ENCODE data around the gene USP24.

The USP24 gene

DNA sequence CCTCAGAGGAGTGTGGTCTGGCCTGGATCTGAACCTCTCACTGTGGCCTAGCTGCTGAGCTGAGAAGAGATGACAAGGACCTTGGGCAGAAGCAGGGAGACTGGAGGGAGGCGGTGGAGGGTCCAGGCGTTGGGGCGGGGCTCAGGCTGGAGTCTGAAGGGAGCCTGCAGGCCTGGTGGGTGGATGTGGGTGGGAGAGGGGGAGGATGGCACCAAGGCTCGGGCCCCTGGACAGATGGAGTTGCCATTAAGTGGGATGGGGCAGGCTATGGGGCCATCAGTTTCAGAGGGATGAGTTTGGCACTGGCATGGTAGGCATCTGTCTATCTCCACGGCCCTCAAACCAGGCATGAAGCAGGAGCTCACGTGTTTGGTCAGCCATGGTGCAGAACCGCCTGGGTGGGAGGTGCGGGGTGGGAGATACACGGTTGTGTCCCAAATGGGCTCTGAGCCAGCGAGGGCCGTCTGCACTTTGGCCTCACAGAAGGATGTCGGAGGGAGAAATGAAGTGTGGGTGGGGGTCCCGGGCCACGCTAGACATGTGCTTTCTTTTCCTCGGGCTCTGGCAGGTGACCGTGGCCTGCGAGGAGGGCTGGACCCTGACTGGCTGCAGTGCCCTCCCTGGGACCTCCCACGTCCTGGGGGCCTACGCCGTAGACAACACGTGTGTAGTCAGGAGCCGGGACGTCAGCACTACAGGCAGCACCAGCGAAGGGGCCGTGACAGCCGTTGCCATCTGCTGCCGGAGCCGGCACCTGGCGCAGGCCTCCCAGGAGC is 152.2 kb downstream of the USP24 start:
- no peak for DNase-seq

DNA sequence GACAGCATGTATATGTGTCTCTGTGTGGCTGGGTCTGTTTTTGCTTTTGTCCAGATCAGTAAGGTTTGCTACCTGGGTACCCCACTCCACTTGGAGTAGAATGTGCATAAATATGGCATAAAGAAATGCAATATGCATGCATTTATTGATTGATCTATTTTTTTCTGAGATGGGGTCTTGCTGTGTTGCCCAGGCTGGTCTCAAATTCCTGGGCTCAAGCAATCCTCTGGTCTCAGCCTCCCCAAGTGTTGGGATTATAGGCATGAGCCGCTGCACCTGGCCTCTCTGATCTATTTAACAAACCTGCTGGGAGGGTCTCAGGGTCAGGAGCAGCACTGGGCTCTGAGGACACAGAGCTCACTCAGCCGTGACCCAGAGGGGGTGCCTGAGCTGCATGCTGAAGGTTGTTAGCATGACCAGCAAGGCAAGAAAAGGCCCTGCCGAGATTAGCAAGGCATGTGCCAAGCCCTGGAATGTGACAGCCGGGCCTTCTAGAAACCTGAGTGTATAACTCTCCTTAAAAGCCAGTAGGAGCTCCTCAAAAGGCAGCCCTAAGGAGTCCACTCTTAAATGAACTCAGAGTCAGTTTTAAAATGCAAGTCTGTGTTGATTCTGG is 153.3 kb downstream of the USP24 start:
- DNase-seq: no peak

DNA sequence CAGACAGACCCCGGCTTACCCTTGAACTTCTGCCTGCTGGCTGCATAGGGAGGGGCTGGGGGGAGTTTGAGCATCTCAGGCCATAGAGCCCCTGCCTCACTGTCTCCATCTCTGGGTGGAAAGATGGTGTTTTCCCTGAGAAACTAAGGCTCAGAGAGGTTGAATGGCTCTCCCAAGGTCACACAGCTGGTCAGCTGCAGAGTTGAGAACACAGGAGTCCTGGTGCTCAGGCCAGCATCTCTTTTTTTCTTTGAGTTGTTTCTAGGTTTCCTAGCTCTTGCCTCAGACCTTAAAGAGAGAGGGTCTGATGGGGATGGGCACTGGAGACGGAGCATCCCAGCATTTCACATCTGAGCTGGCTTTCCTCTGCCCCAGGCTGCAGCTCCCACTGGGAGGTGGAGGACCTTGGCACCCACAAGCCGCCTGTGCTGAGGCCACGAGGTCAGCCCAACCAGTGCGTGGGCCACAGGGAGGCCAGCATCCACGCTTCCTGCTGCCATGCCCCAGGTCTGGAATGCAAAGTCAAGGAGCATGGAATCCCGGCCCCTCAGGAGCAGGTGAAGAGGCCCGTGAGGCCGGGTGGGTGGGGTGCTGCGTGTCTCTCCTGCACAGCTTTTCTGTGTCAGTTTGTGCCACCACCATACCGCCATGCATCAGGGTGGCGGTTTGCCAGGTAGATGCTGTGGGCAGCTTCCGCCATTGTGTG is 154.0 kb downstream of the USP24 start:
- DNase-seq: no peak

DNA sequence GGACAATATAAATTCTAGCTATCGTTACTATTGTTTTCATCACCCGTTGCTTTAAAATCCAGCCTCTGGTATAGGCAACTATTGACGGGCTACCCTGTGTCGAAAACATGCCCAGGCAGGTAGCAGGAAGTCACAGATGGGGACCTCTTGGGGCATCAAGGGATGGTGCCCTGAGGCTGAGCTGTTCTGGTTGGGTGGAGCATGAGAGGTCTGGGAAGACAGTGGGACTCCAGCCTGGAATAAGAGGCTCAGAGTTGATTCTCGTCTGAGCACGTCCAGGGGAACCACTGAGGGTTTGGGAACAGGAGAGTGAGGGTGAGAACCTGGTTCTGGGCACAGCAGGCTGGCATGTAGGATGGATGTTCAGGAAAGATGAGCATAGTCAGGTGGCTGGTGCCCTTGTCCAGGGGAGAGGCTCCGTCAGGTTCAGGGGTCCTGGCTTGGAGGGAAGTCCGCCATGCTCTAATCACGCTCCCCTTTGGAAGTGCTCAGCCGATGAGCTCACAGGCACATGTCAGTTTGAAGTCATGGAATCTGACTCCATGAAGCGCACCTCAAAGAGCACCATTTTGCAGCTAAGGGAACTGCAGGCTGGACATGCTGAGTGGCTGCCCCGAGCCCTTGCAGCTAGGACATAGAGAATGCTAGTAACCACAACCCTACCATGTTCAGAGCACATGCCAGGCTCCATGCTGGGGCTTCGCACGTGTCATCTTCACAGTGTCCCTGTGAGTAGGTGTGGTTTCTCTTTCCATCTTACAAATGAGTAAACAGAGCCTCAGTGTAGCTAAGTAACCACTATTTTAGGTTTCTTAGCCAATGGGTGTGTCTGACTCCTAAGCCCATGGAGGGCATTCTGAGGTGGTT is 154.8 kb downstream of the USP24 start:
- no peak for DNase-seq

DNA sequence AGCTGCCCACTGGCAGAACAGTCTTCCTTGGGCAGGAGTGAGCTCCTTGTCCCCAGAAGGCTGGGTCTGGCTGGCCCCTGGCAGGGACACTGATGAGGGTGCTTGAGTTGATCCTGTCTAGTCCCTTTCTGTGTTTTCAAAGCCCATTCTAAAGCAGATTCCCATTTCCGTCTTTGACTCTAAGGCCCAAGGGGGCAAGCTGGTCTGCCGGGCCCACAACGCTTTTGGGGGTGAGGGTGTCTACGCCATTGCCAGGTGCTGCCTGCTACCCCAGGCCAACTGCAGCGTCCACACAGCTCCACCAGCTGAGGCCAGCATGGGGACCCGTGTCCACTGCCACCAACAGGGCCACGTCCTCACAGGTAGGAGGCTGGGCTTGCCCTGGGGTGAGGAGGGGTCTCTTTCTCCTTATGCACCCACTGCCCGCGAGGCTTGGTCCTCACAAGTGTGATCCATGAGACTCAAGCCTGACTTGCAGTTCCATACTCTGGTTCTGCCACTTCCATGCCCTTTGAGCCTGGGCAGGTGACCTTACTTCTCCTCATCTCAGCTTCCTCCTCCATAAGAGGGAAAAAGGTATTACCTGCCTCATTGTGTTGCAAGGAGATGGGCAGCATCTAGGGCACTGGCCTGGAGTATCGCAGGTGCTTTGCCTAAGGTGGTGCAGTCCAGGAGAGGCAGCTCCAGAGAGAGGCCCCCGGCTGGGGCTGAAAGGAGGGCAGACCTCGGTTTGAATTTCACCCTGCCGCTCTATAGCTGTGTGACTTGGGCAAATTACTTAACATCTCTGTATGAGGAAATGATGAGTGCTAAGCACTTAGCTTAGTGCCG is 155.6 kb downstream of the USP24 start:
- no peak for DNase-seq

DNA sequence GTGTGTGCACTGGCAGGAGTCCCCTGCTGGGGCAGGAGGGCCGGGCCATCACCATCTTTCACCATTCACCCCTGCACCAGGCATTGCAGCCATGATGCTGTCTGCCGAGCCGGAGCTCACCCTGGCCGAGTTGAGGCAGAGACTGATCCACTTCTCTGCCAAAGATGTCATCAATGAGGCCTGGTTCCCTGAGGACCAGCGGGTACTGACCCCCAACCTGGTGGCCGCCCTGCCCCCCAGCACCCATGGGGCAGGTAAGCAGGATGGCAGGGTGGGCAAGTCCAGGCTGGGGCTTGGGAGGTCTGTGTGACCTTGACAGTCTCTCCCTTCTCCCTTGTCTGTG is 157.2 kb downstream of the USP24 start:
- no peak for DNase-seq

DNA sequence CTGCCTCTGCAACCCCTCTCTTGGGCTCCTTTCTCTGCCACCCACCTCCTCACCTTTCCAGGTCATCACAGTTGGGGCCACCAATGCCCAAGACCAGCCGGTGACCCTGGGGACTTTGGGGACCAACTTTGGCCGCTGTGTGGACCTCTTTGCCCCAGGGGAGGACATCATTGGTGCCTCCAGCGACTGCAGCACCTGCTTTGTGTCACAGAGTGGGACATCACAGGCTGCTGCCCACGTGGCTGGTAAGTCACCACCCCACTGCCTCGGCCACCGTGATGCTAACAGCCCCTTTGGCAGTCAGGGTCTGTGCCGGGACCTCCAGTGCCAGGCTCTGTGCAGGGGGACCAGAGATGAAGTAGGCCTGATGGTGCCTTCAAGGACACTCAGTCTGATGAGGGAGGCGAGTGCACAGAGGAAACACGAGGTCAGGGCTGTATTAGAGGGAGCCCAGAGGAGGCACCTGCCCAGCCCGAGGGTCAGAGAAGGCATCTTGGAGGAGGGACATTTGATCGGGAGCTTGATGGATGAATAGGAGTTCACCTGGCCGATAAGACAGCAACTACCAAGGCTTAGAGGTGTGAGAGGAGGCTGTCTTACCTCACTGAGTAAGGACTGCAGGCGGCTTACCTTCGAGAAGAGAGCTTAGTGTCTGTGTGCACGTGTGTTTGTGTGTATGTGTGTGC is 157.8 kb downstream of the USP24 start:
- no peak for DNase-seq

DNA sequence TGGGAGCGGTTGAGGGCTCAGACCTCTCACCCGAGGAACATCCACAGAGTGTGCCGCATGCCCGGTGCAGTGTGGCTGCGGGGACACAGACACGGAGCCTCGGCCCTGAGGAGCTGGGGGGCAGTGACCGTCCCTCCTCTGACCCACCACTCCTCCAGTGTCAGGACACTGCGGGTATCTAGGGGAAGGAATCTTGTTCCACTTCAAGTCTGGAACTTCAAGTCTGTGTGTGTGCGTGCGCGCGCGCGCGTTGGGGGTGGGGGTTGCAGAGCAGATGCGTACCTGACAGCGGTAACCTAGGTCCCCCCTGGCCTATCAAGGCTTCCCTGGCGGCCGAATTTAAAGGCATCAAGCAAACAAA is 158.6 kb downstream of the USP24 start:
- DNase-seq: no peak

DNA sequence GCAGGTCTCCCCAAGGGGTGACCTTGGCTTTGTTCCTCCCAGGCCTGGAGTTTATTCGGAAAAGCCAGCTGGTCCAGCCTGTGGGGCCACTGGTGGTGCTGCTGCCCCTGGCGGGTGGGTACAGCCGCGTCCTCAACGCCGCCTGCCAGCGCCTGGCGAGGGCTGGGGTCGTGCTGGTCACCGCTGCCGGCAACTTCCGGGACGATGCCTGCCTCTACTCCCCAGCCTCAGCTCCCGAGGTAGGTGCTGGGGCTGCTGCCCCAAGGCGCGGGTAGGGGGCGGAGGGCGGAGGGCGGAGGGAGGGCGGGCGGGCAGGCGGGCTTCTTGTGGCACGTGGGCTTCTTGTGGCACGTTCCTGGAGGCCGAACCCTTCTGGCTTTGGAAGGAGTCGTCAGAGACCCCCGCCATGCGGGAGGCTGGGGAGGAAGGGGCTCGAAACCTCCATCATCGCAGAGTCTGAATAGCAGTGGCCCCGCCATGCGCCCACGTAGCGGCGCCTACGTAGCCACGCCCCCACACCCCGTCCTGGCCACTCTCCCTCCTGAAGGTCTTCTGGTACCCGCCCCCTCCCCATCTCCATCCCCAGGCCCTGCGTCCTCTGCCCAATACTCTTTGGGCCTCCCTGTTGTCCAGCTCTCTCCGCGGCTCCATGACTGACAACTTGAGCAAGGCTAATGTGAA is 159.1 kb downstream of the USP24 start:
- no peak for DNase-seq

DNA sequence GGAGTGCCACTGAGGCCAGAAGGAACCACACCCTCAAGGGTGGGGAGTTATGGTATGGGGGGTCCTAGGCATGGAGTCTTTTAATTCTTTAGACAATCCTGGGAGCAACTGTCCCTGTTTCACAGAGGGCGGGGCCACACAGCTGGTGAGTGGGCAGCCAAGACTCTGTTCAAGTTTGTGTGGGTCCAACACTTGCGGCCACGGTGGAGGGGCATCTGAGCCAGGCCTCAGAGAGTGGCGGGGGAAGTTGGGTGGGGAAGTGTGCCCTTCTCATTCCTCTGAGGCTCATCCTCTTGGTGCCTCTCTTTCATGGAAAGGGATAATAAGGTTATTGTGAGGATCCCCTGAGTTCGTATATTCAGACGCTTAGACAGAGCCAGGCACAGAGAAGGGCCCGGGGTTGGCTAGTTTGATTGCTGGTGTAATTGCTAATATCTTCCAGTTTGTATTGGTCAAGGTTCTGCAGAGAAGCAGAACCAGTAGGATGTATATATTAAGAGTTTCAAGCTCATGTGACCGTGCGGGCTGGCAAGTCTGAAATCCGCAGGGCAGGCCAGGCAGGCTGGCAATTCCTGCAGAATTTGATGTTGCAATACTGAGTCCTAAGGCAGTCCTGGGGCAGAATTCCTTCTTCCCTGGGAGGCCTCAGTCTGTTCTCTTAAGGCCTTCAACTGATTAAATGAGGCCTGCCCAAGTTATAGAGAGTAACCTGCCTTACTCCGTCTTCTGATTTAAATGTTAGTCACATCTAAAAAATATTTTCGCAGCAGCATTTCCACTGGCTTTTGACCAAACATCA is 159.9 kb downstream of the USP24 start:
- no peak for DNase-seq

DNA sequence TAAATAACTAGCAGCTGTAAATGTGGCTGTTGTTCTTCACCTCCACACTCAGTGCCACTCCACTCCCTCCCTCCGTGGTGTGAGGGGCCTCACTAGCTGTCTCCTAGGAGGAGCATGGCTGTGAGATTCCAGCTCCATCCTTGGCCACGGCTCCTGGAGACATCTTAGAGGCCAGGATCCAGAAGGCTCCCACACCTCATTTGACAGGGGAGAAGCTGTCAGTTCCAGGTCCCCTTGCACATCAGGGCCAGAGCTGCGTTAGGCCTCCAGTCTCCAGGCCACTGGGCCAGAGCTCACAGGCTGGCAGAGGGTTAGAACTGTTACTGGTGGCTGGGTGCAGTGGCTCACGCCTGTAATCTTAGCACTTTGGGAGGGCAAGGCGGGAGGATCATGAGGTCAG is 160.8 kb downstream of the USP24 start:
- no peak for DNase-seq

DNA sequence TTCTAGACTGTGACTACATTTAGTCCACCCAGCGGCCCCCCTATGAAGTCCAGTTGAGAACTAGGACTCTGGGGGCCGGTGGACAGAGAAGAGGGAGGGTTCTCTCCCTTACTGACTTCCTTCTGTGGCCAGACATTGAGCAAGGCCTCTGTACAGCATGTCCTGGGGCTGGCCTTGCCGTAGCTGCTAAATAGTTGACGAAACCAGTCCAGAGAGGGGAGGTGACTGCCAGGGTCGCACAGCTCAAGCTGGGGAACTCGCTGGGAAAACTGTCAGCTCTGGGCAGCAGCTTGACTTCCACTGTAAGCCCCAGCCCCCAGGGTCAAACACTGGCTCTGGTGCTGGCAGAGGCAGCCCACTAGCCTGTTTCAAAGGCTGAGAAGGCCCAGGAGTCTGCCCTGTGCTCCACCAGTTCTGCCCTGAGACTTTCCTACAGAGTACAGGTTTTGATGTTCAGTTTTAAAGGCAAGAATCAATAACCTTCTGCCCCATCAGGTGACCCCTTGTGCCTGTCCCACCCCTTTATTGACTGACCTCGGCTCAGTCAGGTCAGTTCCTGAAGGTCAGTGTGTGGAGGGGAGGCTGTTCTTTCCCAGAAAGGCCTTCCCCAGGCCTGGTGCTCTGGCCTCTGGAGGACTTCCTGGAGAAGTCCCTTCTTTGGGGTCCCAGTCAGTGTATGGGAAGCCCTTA is 161.8 kb downstream of the USP24 start:
- no peak for DNase-seq

DNA sequence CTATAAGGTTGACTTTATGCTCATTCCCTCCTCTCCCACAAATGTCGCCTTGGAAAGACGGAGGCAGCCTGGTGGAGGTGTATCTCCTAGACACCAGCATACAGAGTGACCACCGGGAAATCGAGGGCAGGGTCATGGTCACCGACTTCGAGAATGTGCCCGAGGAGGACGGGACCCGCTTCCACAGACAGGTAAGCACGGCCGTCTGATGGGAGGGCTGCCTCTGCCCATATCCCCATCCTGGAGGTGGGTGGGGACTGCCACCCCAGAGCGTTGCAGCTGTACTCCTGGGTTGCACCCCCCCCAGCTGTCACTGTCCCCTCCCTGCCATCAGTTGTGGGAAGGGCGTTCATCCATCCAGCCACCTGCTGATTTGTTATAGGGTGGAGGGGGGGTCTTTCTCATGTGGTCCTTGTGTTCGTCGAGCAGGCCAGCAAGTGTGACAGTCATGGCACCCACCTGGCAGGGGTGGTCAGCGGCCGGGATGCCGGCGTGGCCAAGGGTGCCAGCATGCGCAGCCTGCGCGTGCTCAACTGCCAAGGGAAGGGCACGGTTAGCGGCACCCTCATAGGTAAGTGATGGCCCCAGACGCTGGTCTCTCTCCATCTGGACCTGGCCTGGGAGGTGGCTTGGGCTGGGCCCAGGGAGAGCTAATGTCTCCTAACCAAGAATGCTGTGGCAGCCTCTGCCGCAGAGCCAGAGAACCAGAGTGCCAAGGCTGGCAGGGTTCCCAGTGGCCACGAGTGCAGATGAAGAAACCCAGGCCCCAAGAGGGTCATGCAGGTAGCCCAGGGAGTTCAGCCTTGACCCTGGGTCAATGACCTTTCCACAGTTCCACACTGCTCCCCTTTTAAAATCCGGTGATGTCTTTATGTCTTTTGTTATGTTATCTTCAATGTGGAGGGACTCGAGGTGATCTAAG is 162.7 kb downstream of the USP24 start:
- DNase-seq: no peak

DNA sequence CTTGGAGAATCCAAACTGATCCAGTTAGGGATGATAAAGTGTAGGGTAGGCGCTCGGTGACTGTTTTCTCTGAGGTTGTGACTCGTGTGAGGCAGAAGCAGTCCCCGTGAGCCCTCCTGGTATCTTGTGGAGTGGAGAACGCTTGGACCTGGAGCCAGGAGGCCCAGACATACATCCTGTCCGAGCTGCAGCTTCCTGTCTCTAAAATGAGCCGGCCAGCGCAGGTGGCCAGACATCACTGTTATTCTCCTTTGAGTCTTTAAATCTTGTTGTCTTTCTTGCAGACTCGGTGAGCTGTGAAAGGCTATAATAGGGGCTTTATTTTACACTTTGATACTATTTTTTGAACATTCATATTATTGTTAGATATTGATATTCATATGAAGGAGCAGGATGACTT is 163.5 kb downstream of the USP24 start:
- no peak for DNase-seq

DNA sequence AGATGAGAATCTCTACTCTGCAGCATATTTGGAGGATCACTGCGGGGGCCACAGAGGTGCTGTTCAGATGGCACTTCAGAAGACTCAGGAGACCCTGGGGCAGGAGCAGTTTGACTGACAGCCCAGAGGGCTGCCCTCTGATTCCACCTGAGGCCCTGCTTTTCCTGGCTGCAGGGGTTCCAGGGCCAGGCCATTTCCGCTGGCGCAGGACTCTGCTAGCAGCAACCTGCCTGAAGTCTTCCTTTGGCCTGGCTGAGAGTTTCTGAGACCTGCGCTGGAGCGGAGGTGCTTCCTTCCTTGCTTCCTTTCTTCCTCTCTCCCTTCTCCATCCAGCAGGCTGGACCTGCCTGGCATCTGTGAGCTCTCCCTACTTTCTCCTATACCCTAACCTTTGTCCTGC is 164.0 kb downstream of the USP24 start:
- no peak for DNase-seq

DNA sequence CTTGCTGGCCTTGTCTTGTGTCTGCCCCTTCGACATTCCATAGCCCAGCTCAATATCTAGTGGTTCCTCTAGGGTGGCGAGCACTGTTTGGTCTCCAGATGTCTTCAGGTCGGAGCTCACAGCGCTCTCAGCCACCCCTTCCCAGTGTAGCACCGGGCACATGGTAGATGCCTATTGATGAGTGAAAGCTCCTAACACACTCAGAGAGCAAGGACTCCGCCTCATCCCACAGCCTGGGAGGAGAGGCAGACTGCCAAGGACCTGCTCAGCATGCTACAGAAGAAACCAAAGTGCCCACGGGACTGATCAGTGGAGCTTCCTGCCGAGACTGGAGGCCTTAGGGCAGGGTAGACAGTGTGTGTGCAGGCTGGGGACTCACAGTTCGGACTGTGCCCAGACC is 164.9 kb downstream of the USP24 start:
- no peak for DNase-seq

DNA sequence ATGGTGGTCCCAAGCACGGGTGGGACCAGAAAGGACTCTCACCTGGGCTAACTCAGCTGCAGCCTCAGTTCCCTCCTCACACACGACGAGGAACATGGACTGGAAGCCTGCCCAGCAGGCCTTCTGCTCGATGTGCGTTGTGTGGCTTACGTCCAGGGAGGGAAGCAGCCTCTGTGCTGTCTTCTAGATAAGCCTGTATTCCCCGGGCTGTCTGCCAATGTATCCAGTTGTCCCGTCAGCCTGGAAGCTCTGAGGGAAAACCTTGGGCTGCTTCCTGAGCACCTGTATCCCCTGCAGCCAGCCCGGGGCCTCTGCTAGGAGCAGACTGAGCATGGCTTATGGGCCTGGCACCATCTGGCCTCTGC is 165.3 kb downstream of the USP24 start:
- DNase-seq: no peak

DNA sequence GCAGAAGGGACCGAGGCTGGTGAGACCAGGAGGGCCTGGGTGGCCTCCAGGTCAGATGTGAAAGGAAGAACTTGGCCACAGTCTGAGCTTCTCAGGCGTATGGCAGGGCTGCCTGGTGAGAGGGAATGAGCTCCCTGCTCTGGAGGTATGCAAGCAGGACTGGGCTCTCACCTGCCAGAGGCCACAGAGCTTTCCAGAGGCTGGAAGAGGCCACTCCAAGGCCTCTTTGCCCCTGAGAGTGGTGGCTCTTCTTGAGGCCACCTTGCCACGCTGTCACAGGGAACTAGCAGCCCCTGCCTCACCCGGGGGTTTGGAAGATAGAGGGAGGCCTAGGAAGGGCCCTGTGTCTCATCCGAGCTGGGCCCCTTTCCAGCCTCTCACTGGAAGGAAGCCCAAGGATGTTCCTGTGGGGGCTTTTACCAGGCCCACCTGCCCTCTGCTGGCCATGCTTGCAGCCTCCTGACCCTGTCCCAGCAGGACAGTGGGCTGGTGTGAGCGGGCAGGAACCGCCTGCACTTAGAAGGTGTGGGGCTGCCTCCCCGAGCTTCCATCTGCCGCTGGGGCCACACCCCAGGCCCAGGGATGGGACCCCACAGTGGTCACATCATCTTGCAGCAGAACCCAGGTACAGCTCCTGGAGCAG is 165.8 kb downstream of the USP24 start:
- no peak for DNase-seq
